NCI-H1694 (cell line): ENCODE results near the gene UCK2.
"Not testable (repeated sequence)": the region's sequence is repeated elsewhere in the genome, so short reads cannot be mapped to it uniquely, and the experiment has no call there.

Experiments used
- DNase-seq: peaks from one replicate; lab custom pipeline; 2025; lab: John Stamatoyannopoulos, UW

Gene UCK2

GRCh38 chr1:165827268-165828102 lies at the start of gene UCK2:
Gene UCK2, plus strand, starts transcription at chr1:165827614. Its CDS starts 220 bp downstream, at chr1:165827834.
- no peak for DNase-seq

- not testable (repeated sequence) for DNase-seq
Observed at GRCh38 chr1:165778197-165778596, 49.2 kb upstream of the UCK2 start.

- not testable (repeated sequence) for DNase-seq
Observed at GRCh38 chr1:165783519-165783918, 43.9 kb upstream of the UCK2 start.

- no peak for DNase-seq
Observed at GRCh38 chr1:165787741-165788140, 39.7 kb upstream of the UCK2 start.

- DNase-seq: no peak
Observed at GRCh38 chr1:165793951-165794350, 33.5 kb upstream of the UCK2 start.

- no peak for DNase-seq
Observed at GRCh38 chr1:165795894-165796293, 31.5 kb upstream of the UCK2 start.

GRCh38 chr1:165799387-165799786 lies 28.0 kb upstream of the UCK2 start:
- DNase-seq: no peak

- DNase-seq: not testable (repeated sequence)
Observed at GRCh38 chr1:165804513-165804912, 22.9 kb upstream of the UCK2 start.

- DNase-seq: no peak
Observed at GRCh38 chr1:165807613-165808012, 19.8 kb upstream of the UCK2 start.

GRCh38 chr1:165815725-165816124 lies 11.7 kb upstream of the UCK2 start:
- DNase-seq: no peak

GRCh38 chr1:165816157-165816556 lies 11.3 kb upstream of the UCK2 start:
- DNase-seq: no peak

GRCh38 chr1:165816826-165817497 lies 10.5 kb upstream of the UCK2 start:
- no peak for DNase-seq

- DNase-seq: no peak
Observed at GRCh38 chr1:165823552-165824268, 3.7 kb upstream of the UCK2 start.

GRCh38 chr1:165824269-165824643 lies 3.2 kb upstream of the UCK2 start:
- DNase-seq: no peak

GRCh38 chr1:165826565-165827267 lies 698 bp upstream of the UCK2 start:
- DNase-seq: no peak

- peak; percentile 21 for DNase-seq
Observed at GRCh38 chr1:165828103-165828668, 772 bp downstream of the UCK2 start.

GRCh38 chr1:165828669-165829329 lies 1.4 kb downstream of the UCK2 start:
- DNase-seq: peak; percentile 84

- DNase-seq: no peak
Observed at GRCh38 chr1:165829888-165830287, 2.5 kb downstream of the UCK2 start.

- no peak for DNase-seq
Observed at GRCh38 chr1:165831146-165831545, 3.7 kb downstream of the UCK2 start.

GRCh38 chr1:165832902-165833301 lies 5.5 kb downstream of the UCK2 start:
- DNase-seq: no peak

GRCh38 chr1:165833358-165833757 lies 5.9 kb downstream of the UCK2 start:
- no peak for DNase-seq
